ENCODE data around the gene ACE. TPM values are rescaled to one million over a fixed set of nuclear protein-coding genes. Genes with fewer than 3 reads are reported as not detected.

ACE gene
- total RNA-seq (10 to 100 TPM in 1 of 6 donors, 1 to 10 TPM in 5; 3.1 to 18.3 (median 5.1) TPM), polyA plus RNA-seq (10 to 100 TPM in 1 of 2 donors, 1 to 10 TPM in 1; 8.2 to 11.6 TPM)

- intact Hi-C loops (cut with DNase I), result loop anchor here in 1 of 3 donors (5.0 kb wide), 1 partner anchor 50 kb away; no protein-coding TSS in a partner anchor
- H3K9me3 ChIP-seq, result no peaks in the 10 kb centered on the region
- TF ChIP-seq, protein P1, sequence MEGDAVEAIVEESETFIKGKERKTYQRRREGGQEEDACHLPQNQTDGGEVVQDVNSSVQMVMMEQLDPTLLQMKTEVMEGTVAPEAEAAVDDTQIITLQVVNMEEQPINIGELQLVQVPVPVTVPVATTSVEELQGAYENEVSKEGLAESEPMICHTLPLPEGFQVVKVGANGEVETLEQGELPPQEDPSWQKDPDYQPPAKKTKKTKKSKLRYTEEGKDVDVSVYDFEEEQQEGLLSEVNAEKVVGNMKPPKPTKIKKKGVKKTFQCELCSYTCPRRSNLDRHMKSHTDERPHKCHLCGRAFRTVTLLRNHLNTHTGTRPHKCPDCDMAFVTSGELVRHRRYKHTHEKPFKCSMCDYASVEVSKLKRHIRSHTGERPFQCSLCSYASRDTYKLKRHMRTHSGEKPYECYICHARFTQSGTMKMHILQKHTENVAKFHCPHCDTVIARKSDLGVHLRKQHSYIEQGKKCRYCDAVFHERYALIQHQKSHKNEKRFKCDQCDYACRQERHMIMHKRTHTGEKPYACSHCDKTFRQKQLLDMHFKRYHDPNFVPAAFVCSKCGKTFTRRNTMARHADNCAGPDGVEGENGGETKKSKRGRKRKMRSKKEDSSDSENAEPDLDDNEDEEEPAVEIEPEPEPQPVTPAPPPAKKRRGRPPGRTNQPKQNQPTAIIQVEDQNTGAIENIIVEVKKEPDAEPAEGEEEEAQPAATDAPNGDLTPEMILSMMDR (IDR thresholded peaks at IDR 0.05), result no peak
- DNase-seq (peak in 4 of 6 donors; percentile 37 to 80 (median 64)), ATAC-seq (peak; percentile 24 to 63 (median 44)), FAIRE-seq (no peak)
- H3K27me3 ChIP-seq, result no peaks in the 10 kb centered on the region
- H3K4me3 ChIP-seq, result peak within 1 kb of the TSS; percentile 25 to 57 (median 40)
- H3K4me1 ChIP-seq, result peaks cover 10 to 24% (median 20%) of the 10 kb centered on the region in 3 donors
- peak within 1 kb of the TSS; percentile 37 to 86 (median 47) for H3K27ac ChIP-seq
- no peaks in the 10 kb centered on the region for H3K36me3 ChIP-seq
- WGBS, 2 donors, result 1 to 2% methylated on average over 17 to 78 of the region's 78 CpGs
These were observed at the start of gene ACE for GRCh38 chr17:63476854-63477479. Gene ACE (plus strand): TSS chr17:63477061. CDS start chr17:63477095, 34 bp downstream.

- DNase-seq (peak in 1 of 6 donors; percentile 40), FAIRE-seq (no peak), ATAC-seq (no peak)
- Histone ChIP-seq H3K4me1 (peaks cover 13 to 31% (median 17%) of the 10 kb centered on the region in 3 donors), H3K36me3 (no peaks in the 10 kb centered on the region), H3K27ac (no peak overlapping the region), H3K9me3 (no peaks in the 10 kb centered on the region), H3K4me3 (no peak overlapping the region), H3K27me3 (no peaks in the 10 kb centered on the region)
- TF ChIP-seq, protein P1 (IDR thresholded peaks at IDR 0.05), result no peak
- 88 to 95% methylated on average over 7 of the region's 7 CpGs for WGBS, 2 donors
- intact Hi-C loops (cut with DNase I), result loop anchor here in 2 of 3 donors (5.0 to 10.0 kb wide), 4 partner anchors 48 to 275 kb away; partner anchors contain the start of genes ACE (in 1 of the 2) and LIMD2 (in 1 of the 2)
These were observed 47.1 kb upstream of the ACE start for GRCh38 chr17:63429766-63430165.

GRCh38 chr17:63430223-63430622 lies 46.6 kb upstream of the ACE start:
- Histone ChIP-seq H3K27me3 (no peaks in the 10 kb centered on the region), H3K9me3 (no peaks in the 10 kb centered on the region), H3K36me3 (no peaks in the 10 kb centered on the region), H3K27ac (no peak overlapping the region), H3K4me3 (no peak overlapping the region), H3K4me1 (peaks cover 18 to 36% (median 21%) of the 10 kb centered on the region in 3 donors)
- TF ChIP-seq, protein P1 (IDR thresholded peaks at IDR 0.05), result no peak
- no peak for FAIRE-seq
- intact Hi-C loops (cut with DNase I), result loop anchor here in 1 of 3 donors (10.0 kb wide), 1 partner anchor 275 kb away; the partner anchor contains the start of gene LIMD2
- ATAC-seq, result no peak
- peak in 1 of 6 donors; percentile 38 for DNase-seq
- 83 to 85% methylated on average over 11 of the region's 11 CpGs for WGBS, 2 donors

DNA sequence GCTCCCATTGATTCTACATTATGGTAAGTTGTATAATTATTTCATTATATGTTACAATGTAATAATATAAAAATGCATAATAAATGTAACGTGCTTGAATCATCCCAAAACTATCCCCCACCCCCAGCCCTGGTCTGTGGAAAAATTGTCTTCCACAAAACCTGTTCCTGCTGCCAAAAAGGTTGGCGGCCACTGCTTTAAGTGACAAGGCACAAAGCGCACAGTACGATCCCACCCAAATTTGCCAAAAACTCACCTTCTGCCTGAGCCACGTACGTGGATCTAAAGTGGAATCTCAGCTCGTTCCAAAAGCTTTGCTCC lies 45.3 kb upstream of the ACE start:
- DNase-seq (no peak), ATAC-seq (no peak), FAIRE-seq (no peak)
- H3K9me3 ChIP-seq, result no peaks in the 10 kb centered on the region
- peak overlapping the region in 3 of 4 donors; percentile 34 to 71 (median 51) for H3K27ac ChIP-seq
- no peak overlapping the region for H3K4me3 ChIP-seq
- WGBS, 2 donors, result 71 to 73% methylated on average over 7 of the region's 7 CpGs
- H3K27me3 ChIP-seq, result no peaks in the 10 kb centered on the region
- TF ChIP-seq, protein P1 (IDR thresholded peaks at IDR 0.05), result no peak
- no peaks in the 10 kb centered on the region for H3K36me3 ChIP-seq
- intact Hi-C loops (cut with DNase I), result loop anchor here in 1 of 3 donors (10.0 kb wide), 1 partner anchor 273 kb away; the partner anchor contains the start of gene LIMD2
- peaks cover 28 to 47% (median 34%) of the 10 kb centered on the region in 3 donors for H3K4me1 ChIP-seq
